Hepatocyte (in vitro differentiated cells): ENCODE measurements around the gene CXCL12. TPM values are rescaled to one million over a fixed set of nuclear protein-coding genes. Genes with fewer than 3 reads are reported as not detected.

ENCODE experiments used
- DNase-seq: peaks from one replicate; pipeline ENCODE4 v3.0.0-alpha.2; 2016; ENCODE audit warnings: low spot score
- H2AFZ ChIP-seq: fragments of 200-600 bp; sonication (generic); 2 replicates; pipeline ENCODE4 v1.6.0; 2016; ENCODE audit warnings: antibody characterized with exemption, mild to moderate bottlenecking
- H3K27ac ChIP-seq: fragments of 200-600 bp; sonication (generic); 2 replicates; pipeline ENCODE4 v1.5.1; 2016; ENCODE audit warnings: mild to moderate bottlenecking
- H3K27me3 ChIP-seq: fragments of 200-600 bp; sonication (generic); 2 replicates; pipeline ENCODE4 v1.6.1; 2016
- H3K36me3 ChIP-seq: fragments of 200-600 bp; sonication (generic); replicated peaks from 2 replicates; pipeline ENCODE4 v1.5.1; 2016; ENCODE audit warnings: low read depth; ENCODE audit not compliant: insufficient read depth
- H3K4me1 ChIP-seq: fragments of 200-600 bp; sonication (generic); 2 replicates; pipeline ENCODE4 v1.5.1; 2016; ENCODE audit warnings: mild to moderate bottlenecking, moderate library complexity; ENCODE audit not compliant: insufficient read depth
- H3K4me2 ChIP-seq: fragments of 200-600 bp; sonication (generic); 2 replicates; pipeline ENCODE4 v1.6.0; 2016
- H3K4me3 ChIP-seq: fragments of 200-600 bp; sonication (generic); 2 replicates; pipeline ENCODE4 v1.5.1; 2016; ENCODE audit warnings: mild to moderate bottlenecking
- H3K79me2 ChIP-seq: fragments of 200-600 bp; sonication (generic); 2 replicates; pipeline ENCODE4 v1.6.0; 2017; ENCODE audit warnings: mild to moderate bottlenecking
- H3K9me2 ChIP-seq: fragments of 200-600 bp; sonication (generic); replicated peaks from 2 replicates; pipeline ENCODE4 v1.6.0; 2017; ENCODE audit warnings: mild to moderate bottlenecking; ENCODE audit not compliant: insufficient read depth
- H3K9me3 ChIP-seq: fragments of 200-600 bp; sonication (generic); 2 replicates; pipeline ENCODE4 v1.5.1; 2016; ENCODE audit warnings: low read depth, mild to moderate bottlenecking
- H4K20me1 ChIP-seq: fragments of 200-600 bp; sonication (generic); 2 replicates; pipeline ENCODE4 v1.6.0; 2016; ENCODE audit warnings: mild to moderate bottlenecking; ENCODE audit not compliant: insufficient read depth, poor library complexity, severe bottlenecking
- CTCF ChIP-seq: fragments of 200-600 bp; sonication (generic); IDR thresholded peaks from 2 replicates; pipeline ENCODE4 v1.5.1; 2016; ENCODE audit warnings: antibody characterized with exemption, mild to moderate bottlenecking; ENCODE audit not compliant: poor library complexity
- EZH2 ChIP-seq: fragments of 200-600 bp; sonication (generic); IDR thresholded peaks from 2 replicates; pipeline ENCODE4 v1.6.1; 2016; ENCODE audit warnings: antibody characterized with exemption, mild to moderate bottlenecking, borderline replicate concordance
- EZH2phosphoT487 ChIP-seq: fragments of 200-600 bp; sonication (generic); IDR thresholded peaks from one replicate; pipeline ENCODE4 v1.6.1; 2018; ENCODE audit warnings: antibody characterized with exemption, mild to moderate bottlenecking, low read depth, moderate library complexity; ENCODE audit not compliant: unreplicated experiment, severe bottlenecking
- WGBS: methylation state at CpG from one replicate; pipeline ENCODE4 v1.1.6; 2016; ENCODE audit warnings: low lambda C conversion rate; ENCODE audit errors: missing lambda C conversion rate; 5-methylcytosine and 5-hydroxymethylcytosine counted together
- polyA plus RNA-seq: library from polyadenylated mRNA; unstranded; fragments of >200 nt; fragmentation: Nextera tagmentation; extraction: Ambion mirVana; gene quantifications from 2 replicates; pipeline ENCODE4 v1.2.1, GENCODE V29; 2016
- total RNA-seq: library from RNA; depleted of rRNA; stranded (reverse); fragments of >200 nt; gene quantifications from 2 replicates; pipeline ENCODE4 v1.2.3, GENCODE V29; 2014

The CXCL12 gene
- total and polyA plus RNA-seq, 2 experiments from 2014 or later, result 13.2 to 41.8 TPM

DNA sequence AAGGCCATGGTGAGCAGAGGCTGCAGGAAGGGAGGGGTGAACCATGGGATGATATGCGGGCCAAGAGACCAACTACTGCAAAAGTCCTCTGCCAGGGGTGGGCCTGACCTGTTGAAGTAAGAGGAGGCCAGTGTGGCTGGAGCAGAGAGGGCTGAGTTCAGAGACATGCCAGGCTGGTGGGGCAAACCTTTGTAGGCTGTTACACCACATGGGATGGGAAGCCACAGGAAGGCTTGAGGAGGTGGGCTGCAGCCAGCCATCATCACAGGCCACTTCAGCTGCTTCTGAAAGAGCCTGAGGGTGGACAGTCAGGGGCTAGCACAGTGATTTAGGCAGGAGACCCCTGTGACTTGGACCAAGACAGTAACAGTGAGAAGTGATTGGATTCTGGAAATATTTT is 20.3 kb downstream of the CXCL12 start:
- Histone ChIP-seq H2AFZ (no peak overlapping the region), H3K79me2 (no peaks in the 10 kb centered on the region), H3K27me3 (no peaks in the 10 kb centered on the region), H3K27ac (no peak overlapping the region), H3K4me2 (no peak overlapping the region), H3K36me3 (no peaks in the 10 kb centered on the region), H3K4me3 (no peak overlapping the region), H3K9me2 (no peaks in the 10 kb centered on the region), H4K20me1 (no peaks in the 10 kb centered on the region), H3K9me3 (no peaks in the 10 kb centered on the region), H3K4me1 (no peaks in the 10 kb centered on the region)
- DNase-seq, result no peak
- 91% methylated on average over 1 of the region's 1 CpG for WGBS
- TF ChIP-seq EZH2 (no peak), CTCF (no peak)

DNA sequence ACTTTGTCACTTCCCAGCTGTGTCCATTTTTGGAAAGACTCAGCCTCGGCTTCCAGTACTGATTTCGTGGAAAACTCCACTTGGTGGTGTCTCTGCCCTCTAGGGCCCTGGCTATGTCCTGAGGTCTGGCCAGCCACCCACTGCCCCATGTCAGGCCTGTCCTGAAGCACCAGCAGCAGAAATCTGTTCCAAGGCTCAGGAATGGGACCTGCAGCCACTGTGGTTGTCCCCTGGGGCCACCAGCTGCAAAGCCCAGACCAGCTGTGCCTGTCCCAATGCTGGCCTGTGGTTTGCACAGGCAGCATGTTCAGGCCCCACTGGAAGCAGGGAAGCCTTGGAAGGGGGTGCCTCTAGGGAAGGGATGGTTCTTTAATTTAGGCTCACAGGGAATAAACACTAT is 21.2 kb downstream of the CXCL12 start:
- no peaks in the 10 kb centered on the region for H4K20me1 ChIP-seq
- no peak overlapping the region for H3K4me2 ChIP-seq
- 100% methylated on average over 2 of the region's 2 CpGs for WGBS
- no peak for DNase-seq
- H3K36me3 ChIP-seq, result no peaks in the 10 kb centered on the region
- no peaks in the 10 kb centered on the region for H3K9me2 ChIP-seq
- H2AFZ ChIP-seq, result no peak overlapping the region
- no peak overlapping the region for H3K4me3 ChIP-seq
- TF ChIP-seq EZH2, result no peak
- TF ChIP-seq CTCF, result no peak
- no peak for TF ChIP-seq EZH2phosphoT487
- H3K4me1 ChIP-seq, result no peaks in the 10 kb centered on the region
- H3K79me2 ChIP-seq, result no peaks in the 10 kb centered on the region
- H3K9me3 ChIP-seq, result no peaks in the 10 kb centered on the region
- no peaks in the 10 kb centered on the region for H3K27me3 ChIP-seq
- H3K27ac ChIP-seq, result no peak overlapping the region

DNA sequence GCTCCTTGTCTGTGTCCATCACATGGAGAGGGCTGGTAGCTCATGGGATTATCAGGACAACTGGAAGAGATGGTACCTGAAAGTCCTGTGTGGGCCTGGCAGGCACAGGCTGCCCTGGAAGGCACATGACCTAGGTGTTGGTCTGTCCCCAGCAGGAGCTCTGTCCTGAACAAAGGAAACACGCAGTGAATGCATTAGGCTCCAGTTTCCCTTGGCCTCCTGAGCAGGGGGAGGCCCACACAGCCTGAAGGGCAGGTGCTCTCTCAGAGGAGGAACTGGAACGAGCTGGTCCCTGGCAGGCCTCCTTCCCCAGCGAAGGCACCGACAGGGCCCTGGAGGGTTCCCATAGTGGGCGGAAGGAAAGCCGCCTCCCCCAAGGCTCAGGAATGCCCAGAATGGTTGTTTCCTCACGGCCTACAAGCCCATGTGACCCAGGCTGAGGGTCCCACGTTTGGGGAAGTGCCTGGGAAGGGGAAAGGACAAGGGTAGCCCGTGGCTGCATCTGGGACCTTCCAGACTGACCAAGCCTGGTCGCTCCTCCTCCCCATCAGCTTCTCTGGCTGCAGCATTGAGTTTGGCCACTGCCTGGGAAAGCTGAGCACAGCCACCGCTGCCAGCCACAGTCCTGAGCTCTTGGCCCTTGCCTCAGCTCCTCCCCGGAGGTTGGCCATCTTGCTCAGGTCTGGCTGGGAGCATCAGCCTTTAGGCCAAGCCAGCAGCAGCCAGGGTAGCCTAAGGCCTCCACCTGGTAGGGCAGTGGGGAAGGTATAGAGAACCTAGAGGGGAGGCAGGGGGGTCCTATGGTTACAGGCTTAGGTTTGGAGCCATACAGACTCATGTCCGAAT is 21.8 kb downstream of the CXCL12 start:
- WGBS, result 79% methylated on average over 13 of the region's 13 CpGs
- Histone ChIP-seq H2AFZ (no peak overlapping the region), H3K9me2 (no peaks in the 10 kb centered on the region), H3K9me3 (no peaks in the 10 kb centered on the region), H3K36me3 (no peaks in the 10 kb centered on the region), H3K79me2 (no peaks in the 10 kb centered on the region), H3K27ac (no peak overlapping the region), H4K20me1 (no peaks in the 10 kb centered on the region), H3K4me1 (no peaks in the 10 kb centered on the region), H3K27me3 (no peaks in the 10 kb centered on the region), H3K4me2 (no peak overlapping the region), H3K4me3 (no peak overlapping the region)
- TF ChIP-seq EZH2 (no peak), EZH2phosphoT487 (no peak), CTCF (no peak)
- no peak for DNase-seq
